ENCODE data around the gene CDC42BPA.

- TF ChIP-seq EZH2 (IDR thresholded peaks at IDR 0.05): no peak
- TF ChIP-seq POLR2AphosphoS5 (IDR thresholded peaks at IDR 0.05; ENCODE audit: borderline replicate concordance, low read depth, low read length): no peak
- no peak for TF ChIP-seq FOXP2 (optimal IDR thresholded peaks at IDR 0.05; ENCODE audit: control extremely low read depth, extremely low read length, insufficient read depth)
Observed at GRCh38 chr1:227323171-227323966, 5.1 kb upstream of the CDC42BPA start.

Measured in SK-N-MC (cell line).